IMR-90 (cell line): ENCODE data around the gene TRPC4.

Source experiments
- CTCF ChIP-seq: conservative IDR thresholded peaks from 2 replicates; pipeline ENCODE4 v1.5.1; 2012; ENCODE audit warnings: mild to moderate bottlenecking, low read depth, low read length, improper control_type of control experiment
- USF2 ChIP-seq: fragments of 150-350 bp; IDR thresholded peaks from 2 replicates; pipeline ENCODE4 v1.6.1; 2017; ENCODE audit warnings: mild to moderate bottlenecking, antibody characterized with exemption, low read length, low read depth

- TF ChIP-seq USF2 (no peak), CTCF (no peak)
Observed at GRCh38 chr13:37657956-37658355, 211.6 kb downstream of the TRPC4 start.
